ENCODE results near the gene PCLAF.
"Not testable (repeated sequence)": the region's sequence is repeated elsewhere in the genome, so short reads cannot be mapped to it uniquely, and the experiment has no call there.

The PCLAF gene, protein sequence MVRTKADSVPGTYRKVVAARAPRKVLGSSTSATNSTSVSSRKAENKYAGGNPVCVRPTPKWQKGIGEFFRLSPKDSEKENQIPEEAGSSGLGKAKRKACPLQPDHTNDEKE

DNA sequence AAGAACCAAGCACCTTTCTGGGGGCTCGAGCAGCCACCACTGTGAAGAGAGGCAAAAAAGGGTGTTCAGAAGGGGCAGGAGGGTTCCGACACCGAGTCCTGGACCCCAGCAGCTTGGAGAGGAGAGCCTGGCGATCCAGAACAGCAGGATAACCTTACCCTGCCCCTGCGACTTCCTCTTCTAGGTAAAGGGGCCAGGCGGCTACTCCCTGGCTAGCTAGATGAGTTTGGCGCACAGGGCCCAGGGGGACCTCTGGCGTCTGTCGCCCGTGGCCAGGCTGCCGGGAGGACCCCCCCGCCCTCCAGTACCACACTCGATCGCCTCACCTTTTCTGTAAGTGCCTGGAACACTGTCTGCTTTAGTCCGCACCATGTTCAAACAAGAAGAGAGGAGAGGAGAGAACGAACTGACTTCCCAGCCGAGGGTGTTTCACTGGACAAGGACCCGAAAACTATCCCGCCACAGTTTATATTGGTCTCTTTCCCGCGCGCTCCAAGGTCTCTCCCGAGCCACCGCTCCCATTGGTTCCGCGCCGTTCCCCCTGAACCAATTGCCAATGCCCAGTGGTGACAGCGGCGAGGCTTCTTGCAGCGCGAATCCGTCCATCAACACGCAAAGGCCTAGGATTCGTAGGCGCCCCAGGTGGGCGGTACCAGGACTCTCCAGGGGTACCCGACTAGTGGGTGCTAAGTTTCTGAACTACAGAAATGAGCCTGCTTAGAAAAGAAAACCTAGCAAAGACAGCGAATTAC, at the start of gene PCLAF:
PCLAF (minus strand) TSS at position 442 of the 752 bp plus-strand sequence; CDS start at position 372, 70 bp downstream.
- Histone ChIP-seq H3K36me3 (ENCODE audit: insufficient read depth, low read length) (peaks cover 6% of the 10 kb centered on the region), H3K9me3 (ENCODE audit: low read length) (no peaks in the 10 kb centered on the region), H3K4me1 (ENCODE audit: insufficient read depth, low read length) (peaks cover 10% of the 10 kb centered on the region), H3K4me3 (ENCODE audit: low read length) (peak within 1 kb of the TSS; percentile 89), H3K27me3 (ENCODE audit: insufficient read depth, low read length) (no peaks in the 10 kb centered on the region), H2AFZ (ENCODE audit: low read depth, low read length) (peak within 1 kb of the TSS; percentile 73)

DNA sequence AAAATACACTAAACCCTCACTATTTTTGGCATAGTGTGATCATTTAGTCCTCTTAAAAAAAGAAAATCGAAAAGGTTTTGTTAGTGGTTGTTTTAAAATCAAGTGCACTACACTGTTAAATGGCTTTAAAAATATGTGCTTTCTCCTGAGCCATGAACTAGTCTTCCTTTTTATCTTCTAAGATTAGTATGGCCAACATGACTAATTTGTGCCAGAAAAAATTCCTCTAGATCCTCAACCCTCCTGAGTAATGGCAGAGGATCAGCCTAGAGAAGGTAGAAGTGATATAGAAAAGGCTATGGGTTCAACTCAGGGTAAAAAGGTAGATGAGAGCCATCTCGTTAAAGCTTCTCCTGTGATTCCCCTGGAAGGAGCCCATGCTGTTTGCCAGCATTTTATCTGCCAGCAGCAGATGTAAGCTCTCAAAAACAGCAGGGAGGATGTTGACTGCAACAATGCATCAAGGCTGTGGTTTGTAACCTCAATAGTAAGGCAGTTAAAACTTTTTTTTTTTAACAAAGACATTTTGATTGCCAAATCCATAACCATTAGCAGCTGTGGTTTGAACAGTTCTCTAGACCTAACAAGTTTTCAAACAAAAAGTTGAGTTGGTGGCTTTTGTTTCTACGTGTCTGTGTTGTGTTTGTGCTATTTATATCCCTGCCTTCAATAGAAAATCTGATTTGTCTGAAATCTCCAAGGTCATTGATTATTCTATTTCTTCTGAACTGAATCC, 48.9 kb upstream of the PCLAF start:
- no peaks in the 10 kb centered on the region for H3K27me3 ChIP-seq (ENCODE audit: insufficient read depth, low read length)
- peaks cover 21% of the 10 kb centered on the region for H3K36me3 ChIP-seq (ENCODE audit: insufficient read depth, low read length)
- H3K9me3 ChIP-seq (ENCODE audit: low read length), result no peaks in the 10 kb centered on the region
- H3K4me3 ChIP-seq (ENCODE audit: low read length), result no peak overlapping the region
- H3K4me1 ChIP-seq (ENCODE audit: insufficient read depth, low read length), result peaks cover 12% of the 10 kb centered on the region
- no peak overlapping the region for H2AFZ ChIP-seq (ENCODE audit: low read depth, low read length)

DNA sequence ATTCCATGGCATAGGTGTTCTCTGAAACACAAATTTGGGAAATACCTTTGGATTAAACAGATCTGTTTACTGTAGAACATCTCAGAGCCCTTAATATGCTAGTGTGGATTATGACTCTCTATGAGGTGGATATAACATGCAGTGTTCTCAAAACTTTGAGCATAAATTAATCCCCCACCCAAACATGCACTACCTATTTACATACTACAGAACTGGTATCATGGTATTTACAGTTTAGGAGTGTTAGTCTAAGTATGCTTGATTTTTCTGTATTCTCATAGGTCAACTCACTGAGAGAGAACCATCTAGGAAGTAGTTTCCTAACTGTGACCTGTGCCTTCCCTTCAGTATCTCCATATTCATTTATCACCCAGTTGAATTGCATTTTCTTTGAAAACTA, 48.2 kb upstream of the PCLAF start:
- no peak overlapping the region for H3K4me3 ChIP-seq (ENCODE audit: low read length)
- H2AFZ ChIP-seq (ENCODE audit: low read depth, low read length), result no peak overlapping the region
- H3K4me1 ChIP-seq (ENCODE audit: insufficient read depth, low read length), result peaks cover 12% of the 10 kb centered on the region
- peaks cover 24% of the 10 kb centered on the region for H3K36me3 ChIP-seq (ENCODE audit: insufficient read depth, low read length)
- no peaks in the 10 kb centered on the region for H3K27me3 ChIP-seq (ENCODE audit: insufficient read depth, low read length)
- no peaks in the 10 kb centered on the region for H3K9me3 ChIP-seq (ENCODE audit: low read length)

DNA sequence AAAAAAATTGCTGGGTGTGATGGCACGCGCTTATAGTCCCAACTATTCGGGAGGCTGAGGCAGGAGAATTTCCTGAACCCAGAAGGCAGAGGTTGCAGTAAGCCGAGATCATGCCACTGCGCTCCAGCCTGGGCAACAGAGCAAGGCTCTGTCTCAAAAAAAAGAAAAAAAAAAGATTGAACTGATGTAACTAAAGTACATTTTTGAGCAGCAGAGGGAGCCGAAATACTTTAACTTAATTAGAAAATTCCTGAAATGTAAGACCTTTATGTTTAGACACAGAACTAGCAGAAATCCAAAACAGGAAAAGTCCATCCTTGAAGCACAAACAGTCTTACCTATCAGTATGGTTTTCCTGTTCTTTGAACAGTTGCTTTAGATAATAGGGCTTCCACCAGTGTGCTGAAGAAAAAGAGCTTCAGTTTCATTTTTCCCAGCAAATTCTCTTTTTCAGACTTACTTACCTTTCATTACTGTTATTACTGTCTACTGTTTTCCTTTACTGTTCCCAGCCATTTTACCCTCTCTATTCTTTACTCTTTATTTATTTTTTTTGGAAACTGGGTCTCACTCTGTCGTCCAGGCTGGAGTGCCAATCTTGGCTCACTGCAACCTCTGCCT, 45.7 kb upstream of the PCLAF start:
- Histone ChIP-seq H3K36me3 (ENCODE audit: insufficient read depth, low read length) (peaks cover 36% of the 10 kb centered on the region), H3K27me3 (ENCODE audit: insufficient read depth, low read length) (no peaks in the 10 kb centered on the region)

DNA sequence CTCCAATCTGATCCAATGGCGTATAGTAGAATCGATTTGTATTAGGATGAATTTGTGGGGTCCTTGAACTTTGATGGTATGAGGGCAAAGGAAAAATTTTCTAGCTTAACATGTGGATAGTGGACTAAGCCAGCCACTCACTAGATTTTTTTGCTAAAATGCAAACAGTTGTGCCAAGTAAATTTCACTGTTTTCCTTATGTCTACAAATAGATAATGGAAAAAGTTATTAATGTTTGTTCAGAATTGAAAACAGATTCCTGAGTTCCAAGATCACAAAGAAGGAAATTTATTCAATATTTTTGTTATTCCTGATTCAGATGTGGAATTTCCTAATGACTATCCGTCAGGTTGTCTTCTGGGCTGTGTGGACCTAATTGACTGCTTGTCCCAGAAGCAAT, 44.0 kb upstream of the PCLAF start:
- H3K27me3 ChIP-seq (ENCODE audit: insufficient read depth, low read length), result no peaks in the 10 kb centered on the region
- peaks cover 42% of the 10 kb centered on the region for H3K36me3 ChIP-seq (ENCODE audit: insufficient read depth, low read length)
- H3K4me1 ChIP-seq (ENCODE audit: insufficient read depth, low read length), result peaks cover 5% of the 10 kb centered on the region
- no peak overlapping the region for H3K4me3 ChIP-seq (ENCODE audit: low read length)
- H2AFZ ChIP-seq (ENCODE audit: low read depth, low read length), result no peak overlapping the region
- H3K9me3 ChIP-seq (ENCODE audit: low read length), result no peaks in the 10 kb centered on the region

More for the DNA sequence above, 45.7 kb upstream of the PCLAF start:
- no peak overlapping the region for H3K4me3 ChIP-seq (ENCODE audit: low read length)
- H3K4me1 ChIP-seq (ENCODE audit: insufficient read depth, low read length), result peaks cover 12% of the 10 kb centered on the region
- H3K9me3 ChIP-seq (ENCODE audit: low read length), result no peaks in the 10 kb centered on the region
- H2AFZ ChIP-seq (ENCODE audit: low read depth, low read length), result no peak overlapping the region

DNA sequence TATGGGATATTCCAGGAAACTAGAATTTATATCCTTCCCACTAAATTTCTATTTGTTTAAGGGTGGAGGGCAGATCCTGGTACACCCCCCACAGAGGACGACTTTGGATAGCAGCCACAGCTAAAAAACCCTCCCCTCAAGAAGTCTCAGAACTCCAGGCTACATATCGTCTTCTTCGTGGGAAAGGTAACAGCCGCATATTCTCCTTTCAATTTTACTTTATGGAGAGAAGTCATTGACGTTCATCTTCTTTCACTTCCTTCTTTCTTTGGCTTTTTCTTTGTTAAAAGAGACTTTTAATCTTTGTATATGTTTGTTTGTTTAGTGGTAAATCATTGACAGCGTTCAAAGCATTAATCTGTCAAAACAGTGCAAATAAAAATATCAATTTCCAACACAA, 42.7 kb upstream of the PCLAF start:
- H3K27me3 ChIP-seq (ENCODE audit: insufficient read depth, low read length), result no peaks in the 10 kb centered on the region
- no peaks in the 10 kb centered on the region for H3K4me1 ChIP-seq (ENCODE audit: insufficient read depth, low read length)
- peaks cover 46% of the 10 kb centered on the region for H3K36me3 ChIP-seq (ENCODE audit: insufficient read depth, low read length)
- H3K9me3 ChIP-seq (ENCODE audit: low read length), result no peaks in the 10 kb centered on the region
- H3K4me3 ChIP-seq (ENCODE audit: low read length), result no peak overlapping the region
- no peak overlapping the region for H2AFZ ChIP-seq (ENCODE audit: low read depth, low read length)

DNA sequence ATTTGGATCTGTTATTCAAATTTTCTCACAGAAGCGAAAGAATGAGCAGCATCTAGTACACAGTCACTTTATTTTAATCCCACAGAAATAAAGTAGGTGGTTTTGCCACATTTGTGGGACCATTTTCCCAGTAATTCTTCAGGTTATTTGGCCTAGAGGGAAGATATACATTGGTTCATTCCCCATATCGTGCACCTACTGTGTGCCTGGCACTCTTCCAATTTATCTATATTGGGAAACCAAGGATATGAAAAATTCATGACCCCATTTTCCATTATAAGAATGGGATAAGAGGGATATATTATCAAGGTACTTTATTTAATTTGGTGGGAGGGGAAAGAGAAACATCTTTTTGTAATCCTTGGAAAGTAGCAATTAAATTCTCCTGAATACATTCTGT, 41.5 kb upstream of the PCLAF start:
- Histone ChIP-seq H2AFZ (ENCODE audit: low read depth, low read length) (no peak overlapping the region), H3K9me3 (ENCODE audit: low read length) (no peaks in the 10 kb centered on the region), H3K27me3 (ENCODE audit: insufficient read depth, low read length) (no peaks in the 10 kb centered on the region), H3K4me3 (ENCODE audit: low read length) (no peak overlapping the region), H3K36me3 (ENCODE audit: insufficient read depth, low read length) (peaks cover 57% of the 10 kb centered on the region), H3K4me1 (ENCODE audit: insufficient read depth, low read length) (no peaks in the 10 kb centered on the region)

DNA sequence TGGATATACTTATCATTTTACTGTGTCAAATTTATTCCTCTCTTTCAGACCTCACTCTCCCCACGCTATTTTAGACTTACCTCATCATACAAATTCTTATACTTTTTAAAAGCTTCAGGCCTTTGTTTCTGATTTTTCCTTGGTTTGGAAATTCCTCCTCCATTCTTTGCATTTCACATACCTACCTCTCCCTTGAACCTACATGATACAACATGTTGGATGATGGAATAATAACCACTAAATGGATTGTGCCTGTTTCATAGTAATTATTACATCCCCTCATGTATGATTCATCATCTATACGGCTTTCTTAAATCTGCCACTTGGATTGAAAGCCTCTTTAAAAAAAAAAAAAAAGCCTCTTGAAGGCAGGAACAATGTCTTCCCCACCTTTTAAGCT, 31.0 kb upstream of the PCLAF start:
- H3K36me3 ChIP-seq (ENCODE audit: insufficient read depth, low read length), result peaks cover 62% of the 10 kb centered on the region
- H3K27me3 ChIP-seq (ENCODE audit: insufficient read depth, low read length), result no peaks in the 10 kb centered on the region
- no peaks in the 10 kb centered on the region for H3K4me1 ChIP-seq (ENCODE audit: insufficient read depth, low read length)
- no peak overlapping the region for H3K4me3 ChIP-seq (ENCODE audit: low read length)
- no peaks in the 10 kb centered on the region for H3K9me3 ChIP-seq (ENCODE audit: low read length)
- H2AFZ ChIP-seq (ENCODE audit: low read depth, low read length), result no peak overlapping the region

DNA sequence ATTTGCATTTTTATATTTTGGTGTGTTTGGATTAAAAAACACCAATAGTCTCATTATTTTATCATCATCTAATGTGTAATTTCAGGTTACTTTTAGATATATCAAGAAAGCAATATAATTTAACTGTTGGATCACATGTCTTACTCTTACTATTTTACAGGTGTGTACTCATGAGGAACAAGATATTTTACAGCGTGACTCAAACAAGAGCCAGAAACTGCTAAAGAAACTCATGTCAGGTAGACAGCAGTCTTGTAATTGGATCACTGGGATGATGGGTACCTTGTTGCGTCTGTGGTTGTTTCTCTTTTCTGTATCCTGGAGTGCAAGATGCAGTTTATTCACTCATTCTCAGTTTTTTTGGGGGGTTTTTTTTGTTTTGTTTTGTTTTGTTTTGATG, 19.3 kb upstream of the PCLAF start:
- Histone ChIP-seq H3K9me3 (ENCODE audit: low read length) (no peaks in the 10 kb centered on the region), H3K36me3 (ENCODE audit: insufficient read depth, low read length) (peaks cover 53% of the 10 kb centered on the region), H3K4me1 (ENCODE audit: insufficient read depth, low read length) (no peaks in the 10 kb centered on the region), H2AFZ (ENCODE audit: low read depth, low read length) (no peak overlapping the region), H3K4me3 (ENCODE audit: low read length) (no peak overlapping the region), H3K27me3 (ENCODE audit: insufficient read depth, low read length) (no peaks in the 10 kb centered on the region)

DNA sequence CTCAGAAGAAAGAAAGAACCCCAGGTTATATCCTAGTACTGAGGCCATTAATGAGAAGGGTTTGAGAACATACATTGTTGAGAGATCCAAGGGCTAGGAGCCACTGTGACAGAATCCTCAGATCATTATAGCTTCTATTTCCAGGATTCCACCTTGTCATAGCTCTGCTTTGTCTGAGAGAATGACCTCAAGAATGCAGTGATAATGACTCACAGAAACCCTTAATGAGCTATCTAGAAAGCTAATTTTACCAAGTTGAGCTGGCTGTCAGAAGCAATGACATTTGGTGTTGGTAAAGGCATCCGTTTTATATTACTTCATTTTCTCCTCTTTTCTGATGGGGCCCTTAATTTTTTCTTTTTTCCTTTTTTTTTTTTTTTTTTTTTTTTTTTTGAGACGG, 17.3 kb upstream of the PCLAF start:
- Histone ChIP-seq H2AFZ (ENCODE audit: low read depth, low read length) (no peak overlapping the region), H3K27me3 (ENCODE audit: insufficient read depth, low read length) (no peaks in the 10 kb centered on the region), H3K4me1 (ENCODE audit: insufficient read depth, low read length) (no peaks in the 10 kb centered on the region), H3K9me3 (ENCODE audit: low read length) (no peaks in the 10 kb centered on the region), H3K36me3 (ENCODE audit: insufficient read depth, low read length) (peaks cover 57% of the 10 kb centered on the region), H3K4me3 (ENCODE audit: low read length) (no peak overlapping the region)

DNA sequence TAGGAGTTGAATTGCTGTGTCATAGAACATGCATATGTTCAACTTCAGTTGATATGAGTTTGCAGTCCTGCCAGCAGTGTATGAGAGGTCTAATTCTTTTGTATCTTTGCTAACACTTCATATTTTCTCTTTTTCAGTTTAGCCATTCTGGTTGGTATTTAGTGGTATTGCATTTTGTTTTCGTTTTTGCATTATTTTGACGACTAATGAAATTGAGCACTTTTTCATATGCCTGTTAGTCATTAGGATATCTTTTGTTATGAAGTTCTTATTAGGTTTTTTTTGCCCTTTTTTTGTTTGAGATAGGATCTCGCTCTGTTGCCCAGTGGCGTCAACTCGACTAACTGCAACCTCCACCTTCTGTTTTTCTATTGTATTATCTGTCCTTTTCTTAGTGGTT, 15.5 kb upstream of the PCLAF start:
- no peaks in the 10 kb centered on the region for H3K4me1 ChIP-seq (ENCODE audit: insufficient read depth, low read length)
- no peaks in the 10 kb centered on the region for H3K27me3 ChIP-seq (ENCODE audit: insufficient read depth, low read length)
- H2AFZ ChIP-seq (ENCODE audit: low read depth, low read length), result no peak overlapping the region
- H3K9me3 ChIP-seq (ENCODE audit: low read length), result no peaks in the 10 kb centered on the region
- no peak overlapping the region for H3K4me3 ChIP-seq (ENCODE audit: low read length)
- H3K36me3 ChIP-seq (ENCODE audit: insufficient read depth, low read length), result peaks cover 58% of the 10 kb centered on the region

DNA sequence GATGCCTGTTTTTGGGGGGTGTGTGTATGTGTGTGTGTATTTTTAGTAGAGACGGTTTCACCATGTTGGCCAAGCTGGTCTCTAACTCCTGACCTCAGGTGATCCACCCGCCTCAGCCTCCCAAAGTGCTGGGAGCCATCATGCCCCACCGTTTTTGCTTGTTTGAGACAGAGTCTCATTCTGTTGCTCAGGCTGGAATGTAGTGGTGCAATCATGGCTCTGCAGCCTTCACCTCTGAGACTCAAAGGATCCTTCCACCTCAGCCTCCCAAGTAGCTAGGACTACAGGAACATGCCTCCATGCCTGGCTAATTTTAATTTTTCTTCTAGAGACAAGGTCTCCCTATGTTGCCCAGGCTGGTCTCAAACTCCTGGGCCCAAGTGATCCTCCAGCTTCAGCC, 11.2 kb upstream of the PCLAF start:
- H3K4me1 ChIP-seq (ENCODE audit: insufficient read depth, low read length); H3K9me3 ChIP-seq (ENCODE audit: low read length); H3K27me3 ChIP-seq (ENCODE audit: insufficient read depth, low read length); H2AFZ ChIP-seq (ENCODE audit: low read depth, low read length); H3K4me3 ChIP-seq (ENCODE audit: low read length): not testable (repeated sequence)
- peaks cover 34% of the 10 kb centered on the region for H3K36me3 ChIP-seq (ENCODE audit: insufficient read depth, low read length)

DNA sequence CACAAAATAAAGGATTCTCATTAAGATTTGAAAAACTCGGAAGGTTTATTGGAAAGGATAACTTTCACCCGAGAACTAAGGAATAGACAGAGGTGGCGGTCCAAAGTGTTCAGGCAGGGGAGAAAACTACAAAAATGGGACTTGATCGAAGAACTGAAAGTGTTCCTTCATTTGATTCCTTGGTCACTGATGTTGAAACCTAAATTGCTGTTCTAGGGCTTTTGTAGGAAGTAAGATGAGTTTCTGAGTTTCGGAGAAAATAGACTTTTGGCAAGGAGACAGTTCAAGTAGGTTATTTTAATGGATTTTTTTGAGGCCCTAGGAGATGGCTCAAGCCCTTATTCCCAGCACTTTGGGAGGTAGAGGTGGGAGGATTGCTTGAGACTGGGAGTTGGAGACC, 7.8 kb upstream of the PCLAF start:
- H3K4me1 ChIP-seq (ENCODE audit: insufficient read depth, low read length), result peaks cover 7% of the 10 kb centered on the region
- H3K4me3 ChIP-seq (ENCODE audit: low read length), result peak overlapping the region; percentile 82
- no peak overlapping the region for H2AFZ ChIP-seq (ENCODE audit: low read depth, low read length)
- no peaks in the 10 kb centered on the region for H3K9me3 ChIP-seq (ENCODE audit: low read length)
- H3K27me3 ChIP-seq (ENCODE audit: insufficient read depth, low read length), result no peaks in the 10 kb centered on the region
- H3K36me3 ChIP-seq (ENCODE audit: insufficient read depth, low read length), result peaks cover 8% of the 10 kb centered on the region

All from neuron (in vitro differentiated cells).